Astrocyte (in vitro differentiated cells and primary cell): ENCODE measurements around the gene CGB1. TPM values are rescaled to one million over a fixed set of nuclear protein-coding genes. Genes with fewer than 3 reads are reported as not detected.
"Not testable (repeated sequence)": the region's sequence is repeated elsewhere in the genome, so short reads cannot be mapped to it uniquely, and the experiment has no call there.

ENCODE experiments used
- DNase-seq: peaks from one replicate; pipeline ENCODE4 v3.0.0-alpha.2; 2010; ENCODE audit warnings: low read depth
- FAIRE-seq: peaks from 2 replicates; lab custom pipeline; 2011; peaks lifted over from hg19 to GRCh38; lab: Jason Lieb, UNC
- H2AFZ ChIP-seq: 2 replicates; pipeline ENCODE4 v1.6.0; 2012; ENCODE audit warnings: low read depth, low read length, inconsistent platforms
- H3K27ac ChIP-seq: 2 replicates; pipeline ENCODE4 v1.5.1; 2011; ENCODE audit warnings: low read depth, low read length, inconsistent platforms
- H3K27me3 ChIP-seq: 2 replicates; pipeline ENCODE4 v1.6.0; 2011; ENCODE audit warnings: low read length, inconsistent platforms; ENCODE audit not compliant: insufficient read depth
- H3K36me3 ChIP-seq: 2 replicates; pipeline ENCODE4 v1.5.1; 2011; ENCODE audit warnings: low read length, inconsistent platforms; ENCODE audit not compliant: insufficient read depth
- H3K4me1 ChIP-seq: 2 replicates; pipeline ENCODE4 v1.5.1; 2011; ENCODE audit warnings: low read length, inconsistent platforms; ENCODE audit not compliant: insufficient read depth
- H3K4me2 ChIP-seq: 2 replicates; pipeline ENCODE4 v1.6.0; 2012; ENCODE audit warnings: low read length, inconsistent platforms
- H3K4me3 ChIP-seq: 2 replicates; pipeline ENCODE4 v1.5.1; 2011; ENCODE audit warnings: low read depth, mild to moderate bottlenecking, low read length, inconsistent platforms; ENCODE audit not compliant: insufficient read depth
- H3K79me2 ChIP-seq: 2 replicates; pipeline ENCODE4 v1.6.0; 2012; ENCODE audit warnings: mild to moderate bottlenecking, low read length, inconsistent platforms; ENCODE audit not compliant: insufficient read depth
- H3K9ac ChIP-seq: 2 replicates; pipeline ENCODE4 v1.6.0; 2012; ENCODE audit warnings: mild to moderate bottlenecking, low read length, inconsistent platforms
- H3K9me3 ChIP-seq: 2 replicates; pipeline ENCODE4 v1.5.1; 2012; ENCODE audit warnings: low read depth, mild to moderate bottlenecking, low read length, inconsistent platforms; ENCODE audit not compliant: insufficient read depth
- H4K20me1 ChIP-seq: 2 replicates; pipeline ENCODE4 v1.6.0; 2012; ENCODE audit warnings: low read length, inconsistent platforms; ENCODE audit not compliant: insufficient read depth
- H3K27ac Mint-ChIP-seq: one replicate; pipeline ENCODE4 v1.8.0; 2021; ENCODE audit warnings: mild to moderate bottlenecking, mixed read lengths; ENCODE audit not compliant: unreplicated experiment
- H3K27me3 Mint-ChIP-seq: one replicate; pipeline ENCODE4 v1.8.0; 2021; ENCODE audit warnings: low read depth, mixed read lengths; ENCODE audit not compliant: unreplicated experiment
- H3K36me3 Mint-ChIP-seq: one replicate; pipeline ENCODE4 v1.8.0; 2021; ENCODE audit warnings: low read depth, mixed read lengths; ENCODE audit not compliant: unreplicated experiment
- H3K4me1 Mint-ChIP-seq: one replicate; pipeline ENCODE4 v1.8.0; 2021; ENCODE audit warnings: low read depth, mixed read lengths; ENCODE audit not compliant: unreplicated experiment
- H3K4me3 Mint-ChIP-seq: one replicate; pipeline ENCODE4 v1.8.0; 2021; ENCODE audit warnings: mild to moderate bottlenecking, moderate library complexity, mixed read lengths; ENCODE audit not compliant: unreplicated experiment
- H3K9me3 Mint-ChIP-seq: one replicate; pipeline ENCODE4 v1.8.0; 2021; ENCODE audit warnings: mild to moderate bottlenecking, mixed read lengths; ENCODE audit not compliant: unreplicated experiment
- CTCF ChIP-seq: IDR thresholded peaks from 2 replicates; pipeline ENCODE4 v1.5.1; 2011; ENCODE audit warnings: low read depth, mild to moderate bottlenecking, inconsistent platforms, low read length, moderate library complexity; ENCODE audit not compliant: insufficient read depth
- EZH2 ChIP-seq: IDR thresholded peaks from 2 replicates; pipeline ENCODE4 v1.6.1; 2012; ENCODE audit warnings: mild to moderate bottlenecking, low read length, inconsistent platforms; ENCODE audit not compliant: insufficient read depth
- total RNA-seq: library from RNA; stranded (reverse); gene quantifications from 2 replicates; pipeline ENCODE4 v1.2.1, GENCODE V29; 2021

Gene CGB1
- total RNA-seq, 1 donor from 2014 or later, result 2.3 TPM

GRCh38 chr19:49081273-49081672, 44.6 kb upstream of the CGB1 start:
- Mint-ChIP-seq H3K4me3 (no peak overlapping the region), H3K27me3 (peaks cover 5% of the 10 kb centered on the region), H3K9me3 (no peaks in the 10 kb centered on the region), H3K27ac (no peak overlapping the region), H3K4me1 (no peaks in the 10 kb centered on the region), H3K36me3 (peaks cover 4% of the 10 kb centered on the region)
- no peak overlapping the region for H3K4me2 ChIP-seq
- TF ChIP-seq CTCF (no peak), EZH2 (no peak)
- no peaks in the 10 kb centered on the region for H3K36me3 ChIP-seq
- no peak overlapping the region for H3K4me3 ChIP-seq
- peaks cover 10% of the 10 kb centered on the region for H3K79me2 ChIP-seq
- H3K9ac ChIP-seq, result no peak overlapping the region
- no peaks in the 10 kb centered on the region for H3K27me3 ChIP-seq
- H2AFZ ChIP-seq, result no peak overlapping the region
- H3K9me3 ChIP-seq, result peaks cover 3% of the 10 kb centered on the region
- FAIRE-seq, result no peak
- no peak for DNase-seq
- H4K20me1 ChIP-seq, result peaks cover 8% of the 10 kb centered on the region
- H3K27ac ChIP-seq, result no peak overlapping the region
- H3K4me1 ChIP-seq, result peaks cover 7% of the 10 kb centered on the region

- FAIRE-seq (no peak), DNase-seq (no peak)
- Mint-ChIP-seq H3K4me1 (no peaks in the 10 kb centered on the region), H3K27ac (no peak overlapping the region), H3K36me3 (no peaks in the 10 kb centered on the region), H3K4me3 (no peak overlapping the region), H3K9me3 (peaks cover under 1% of the 10 kb centered on the region), H3K27me3 (peaks cover 5% of the 10 kb centered on the region)
- Histone ChIP-seq H3K4me1 (peaks cover 4% of the 10 kb centered on the region), H3K4me2 (no peak overlapping the region), H3K9ac (no peak overlapping the region), H3K9me3 (peaks cover 3% of the 10 kb centered on the region), H2AFZ (no peak overlapping the region), H4K20me1 (no peaks in the 10 kb centered on the region), H3K27me3 (no peaks in the 10 kb centered on the region), H3K79me2 (peaks cover 2% of the 10 kb centered on the region), H3K36me3 (no peaks in the 10 kb centered on the region), H3K4me3 (no peak overlapping the region), H3K27ac (no peak overlapping the region)
- no peak for TF ChIP-seq EZH2
- TF ChIP-seq CTCF, result no peak
Observed at GRCh38 chr19:49080392-49080791, 43.7 kb upstream of the CGB1 start.

GRCh38 chr19:49074869-49075268, 38.2 kb upstream of the CGB1 start:
- H3K27ac Mint-ChIP-seq, H3K79me2 ChIP-seq, FAIRE-seq, H3K9ac ChIP-seq, H2AFZ ChIP-seq, H3K4me3 ChIP-seq, H3K36me3 ChIP-seq, H3K27me3 ChIP-seq, H3K4me3 Mint-ChIP-seq, H3K27ac ChIP-seq, H3K4me2 ChIP-seq, H3K4me1 Mint-ChIP-seq, H4K20me1 ChIP-seq, H3K9me3 ChIP-seq, H3K4me1 ChIP-seq: not testable (repeated sequence)
- Mint-ChIP-seq H3K9me3 (peaks cover 17% of the 10 kb centered on the region), H3K27me3 (peaks cover 15% of the 10 kb centered on the region), H3K36me3 (peaks cover 17% of the 10 kb centered on the region)
- peak; percentile 46 for DNase-seq
- TF ChIP-seq CTCF, result peak; percentile 41
